Stimulated activated effector memory CD8-positive, alpha-beta T cell treated with anti-CD3 and anti-CD28 coated beads, Interleukin-12 subunit alpha, Interleukin-12 subunit beta, amount 100 ng/mL, for 72 hours (primary cell): ENCODE results near the gene TSEN15.

Experiments
- ATAC-seq: fragments of 150-1000 bp; cut with Tn5 transposase; 2 replicates; pipeline ENCODE4 v1.10.0; 2021
- DNase-seq, 2 donors: peaks; one replicate each; pipeline ENCODE4 v3.0.0; 2021 to 2022; ENCODE audit warnings: low spot score in 2 of 2
- H3K27ac Mint-ChIP-seq: one replicate; pipeline ENCODE4 v1.8.0; 2022; ENCODE audit warnings: mild to moderate bottlenecking, mixed read lengths
- H3K36me3 Mint-ChIP-seq: one replicate; pipeline ENCODE4 v1.8.0; 2022; ENCODE audit warnings: mild to moderate bottlenecking, mixed read lengths
- H3K4me1 Mint-ChIP-seq: one replicate; pipeline ENCODE4 v1.8.0; 2022; ENCODE audit warnings: mixed read lengths
- H3K4me3 Mint-ChIP-seq: one replicate; pipeline ENCODE4 v1.8.0; 2022; ENCODE audit warnings: mild to moderate bottlenecking, mixed read lengths
- H3K9me3 Mint-ChIP-seq: one replicate; pipeline ENCODE4 v1.8.0; 2022; ENCODE audit warnings: mixed read lengths

Gene TSEN15

DNA sequence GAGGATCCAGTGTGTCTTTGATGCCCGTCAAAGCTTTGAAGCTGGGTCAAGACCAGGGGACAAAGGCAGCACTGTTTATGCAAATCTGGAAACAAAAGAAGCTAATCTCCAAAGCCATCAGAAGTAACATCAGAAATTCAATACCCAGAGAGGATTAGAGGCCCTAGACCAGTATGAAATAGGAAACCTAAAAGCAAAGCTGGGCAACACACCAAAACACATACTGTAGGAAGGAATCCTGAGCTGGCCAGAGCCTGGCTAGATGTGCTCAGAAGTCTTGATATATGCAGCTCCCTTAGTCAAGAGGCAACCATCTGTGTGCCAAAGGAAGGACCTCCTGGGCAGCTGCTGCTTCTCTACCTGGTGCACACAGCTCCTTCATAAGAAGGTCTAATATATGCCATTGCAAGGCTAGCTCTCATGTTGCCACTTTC, 26.3 kb upstream of the TSEN15 start:
- Mint-ChIP-seq H3K9me3 (no peaks in the 10 kb centered on the region), H3K4me3 (no peak overlapping the region), H3K4me1 (no peaks in the 10 kb centered on the region), H3K27ac (no peak overlapping the region), H3K36me3 (no peaks in the 10 kb centered on the region)
- no peak for ATAC-seq
- DNase-seq: no peak

DNA sequence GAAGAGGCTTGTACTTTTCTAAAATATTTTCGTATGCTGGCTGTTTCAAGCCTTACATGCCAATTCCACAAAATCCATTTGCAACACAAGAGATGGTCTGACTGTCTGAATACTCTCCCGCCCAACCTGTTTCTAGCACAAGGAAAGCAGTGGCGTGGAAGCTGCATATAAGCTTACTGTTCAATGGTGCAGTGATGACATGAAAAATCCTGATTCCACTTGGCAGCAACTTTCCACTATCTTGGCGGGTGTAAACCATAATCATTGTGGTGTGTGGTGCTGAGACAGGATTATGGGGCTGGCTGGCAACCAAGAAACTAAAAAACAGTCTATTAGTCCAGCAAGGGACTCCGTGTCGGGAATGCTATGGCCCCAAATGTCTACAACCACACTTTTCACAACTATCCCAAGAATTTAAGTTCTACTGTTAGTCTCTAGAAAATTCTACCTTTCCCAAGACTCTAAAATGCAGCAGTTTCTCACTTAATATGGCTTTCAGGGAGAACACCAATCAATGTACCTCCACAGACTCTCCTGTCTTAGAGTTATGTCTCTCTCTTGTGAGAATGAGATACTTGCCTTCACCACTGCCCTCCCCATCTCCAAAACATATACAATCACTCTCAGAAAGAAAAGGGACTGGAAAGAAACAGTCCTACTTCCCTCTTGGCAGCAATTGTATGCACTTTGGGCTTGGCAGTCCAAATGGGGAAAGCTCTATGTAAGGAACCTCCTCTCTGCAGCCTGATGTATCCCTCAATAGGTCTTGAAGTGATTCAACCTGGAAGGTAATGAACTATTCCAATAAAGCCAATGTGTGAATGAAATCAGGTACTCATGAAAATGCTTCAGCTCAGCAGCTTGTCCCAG, 23.5 kb upstream of the TSEN15 start:
- H3K9me3 Mint-ChIP-seq: no peaks in the 10 kb centered on the region
- H3K4me1 Mint-ChIP-seq: peaks cover 2% of the 10 kb centered on the region
- no peaks in the 10 kb centered on the region for H3K36me3 Mint-ChIP-seq
- no peak overlapping the region for H3K4me3 Mint-ChIP-seq
- DNase-seq (no peak), ATAC-seq (no peak)
- no peak overlapping the region for H3K27ac Mint-ChIP-seq

DNA sequence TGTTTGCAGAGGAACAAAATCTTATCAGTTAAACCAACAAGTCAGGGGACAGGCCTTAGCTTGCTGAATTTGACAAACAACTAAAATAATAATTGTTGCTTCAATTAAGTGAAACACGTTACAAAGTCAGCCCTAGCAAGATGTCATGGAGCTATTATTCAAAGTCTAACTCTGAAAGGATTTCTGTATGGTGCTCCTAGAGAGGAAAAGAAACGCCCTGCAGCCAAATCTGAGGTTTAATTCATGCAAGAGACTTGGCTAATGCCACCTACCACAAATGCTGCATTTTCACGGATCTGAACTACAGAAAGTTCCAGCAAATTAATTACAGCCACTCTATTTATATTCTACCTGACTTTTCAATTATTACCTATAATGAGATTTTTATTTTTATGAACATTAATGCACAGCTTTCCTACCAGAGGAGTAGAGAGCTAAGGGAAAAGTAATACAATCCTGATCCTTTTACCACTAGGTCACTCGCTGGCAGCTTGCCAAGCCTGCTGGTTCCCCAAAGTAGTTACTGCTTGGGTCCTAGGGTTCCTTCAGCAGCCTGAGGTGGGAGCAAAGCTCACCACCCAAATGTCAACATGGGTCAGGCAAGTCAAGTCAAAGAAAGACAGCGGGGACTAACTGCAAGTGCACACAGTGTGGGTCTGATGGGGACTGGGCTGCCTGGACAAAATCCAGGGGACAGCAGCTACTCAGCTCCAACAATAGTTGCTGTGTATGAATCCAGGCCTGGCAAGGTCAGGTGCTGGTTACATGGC, 22.5 kb upstream of the TSEN15 start:
- no peak for ATAC-seq
- no peak for DNase-seq
- H3K9me3 Mint-ChIP-seq: no peaks in the 10 kb centered on the region

GRCh38 chr1:184030433-184031091, 21.0 kb upstream of the TSEN15 start:
- no peak overlapping the region for H3K27ac Mint-ChIP-seq
- ATAC-seq: peak; percentile 49
- no peaks in the 10 kb centered on the region for H3K9me3 Mint-ChIP-seq
- no peak overlapping the region for H3K4me3 Mint-ChIP-seq
- peaks cover 18% of the 10 kb centered on the region for H3K4me1 Mint-ChIP-seq
- no peak for DNase-seq
- H3K36me3 Mint-ChIP-seq: no peaks in the 10 kb centered on the region

More for the DNA sequence above, 22.5 kb upstream of the TSEN15 start:
- H3K4me1 Mint-ChIP-seq: peaks cover 12% of the 10 kb centered on the region
- no peak overlapping the region for H3K4me3 Mint-ChIP-seq
- H3K36me3 Mint-ChIP-seq: no peaks in the 10 kb centered on the region
- H3K27ac Mint-ChIP-seq: no peak overlapping the region

GRCh38 chr1:184031092-184031408, 20.5 kb upstream of the TSEN15 start:
- Mint-ChIP-seq H3K27ac (no peak overlapping the region), H3K4me1 (peaks cover 22% of the 10 kb centered on the region), H3K4me3 (no peak overlapping the region), H3K36me3 (no peaks in the 10 kb centered on the region), H3K9me3 (no peaks in the 10 kb centered on the region)
- ATAC-seq: no peak
- no peak for DNase-seq

- no peak overlapping the region for H3K27ac Mint-ChIP-seq
- peaks cover 27% of the 10 kb centered on the region for H3K4me1 Mint-ChIP-seq
- DNase-seq: no peak
- H3K4me3 Mint-ChIP-seq: no peak overlapping the region
- H3K36me3 Mint-ChIP-seq: no peaks in the 10 kb centered on the region
- ATAC-seq: no peak
- H3K9me3 Mint-ChIP-seq: no peaks in the 10 kb centered on the region
These were observed 20.0 kb upstream of the TSEN15 start for GRCh38 chr1:184031409-184032107.

DNA sequence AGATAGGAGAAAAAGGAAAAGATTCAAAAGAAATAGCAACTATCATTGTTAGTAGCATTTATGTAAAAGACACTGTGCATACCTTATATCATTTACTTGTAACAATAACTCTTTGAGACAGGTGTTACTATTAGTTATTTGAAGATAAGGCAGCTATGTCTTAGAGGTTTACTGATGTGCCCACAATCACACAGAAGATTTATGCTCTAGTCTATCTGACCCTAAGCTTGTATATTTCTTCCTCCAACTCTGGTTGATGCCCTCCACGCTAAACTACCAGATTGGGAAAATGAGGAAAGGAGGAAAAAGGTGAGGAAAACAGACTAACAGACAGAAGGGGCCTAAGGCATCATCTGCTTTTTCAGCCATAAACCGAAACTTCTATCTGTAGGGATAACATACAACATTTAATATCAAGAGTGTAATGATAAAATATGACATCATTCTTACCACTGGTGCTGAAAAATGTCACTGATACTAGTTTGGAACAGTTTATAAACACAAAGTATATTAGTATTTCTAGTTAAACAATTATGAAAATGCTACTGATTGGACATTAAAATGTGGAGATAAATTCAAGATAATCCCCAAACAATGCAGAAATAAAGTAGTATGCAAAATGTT, 19.1 kb upstream of the TSEN15 start:
- Mint-ChIP-seq H3K4me3 (no peak overlapping the region), H3K9me3 (no peaks in the 10 kb centered on the region), H3K27ac (no peak overlapping the region), H3K36me3 (no peaks in the 10 kb centered on the region), H3K4me1 (peaks cover 27% of the 10 kb centered on the region)
- no peak for DNase-seq
- no peak for ATAC-seq

- ATAC-seq (no peak), DNase-seq (no peak)
- no peaks in the 10 kb centered on the region for H3K9me3 Mint-ChIP-seq
- no peak overlapping the region for H3K4me3 Mint-ChIP-seq
- H3K36me3 Mint-ChIP-seq: no peaks in the 10 kb centered on the region
- H3K4me1 Mint-ChIP-seq: peaks cover 32% of the 10 kb centered on the region
- H3K27ac Mint-ChIP-seq: no peak overlapping the region
These were observed 18.6 kb upstream of the TSEN15 start for GRCh38 chr1:184032930-184033418.

GRCh38 chr1:184033711-184034167, 17.8 kb upstream of the TSEN15 start:
- H3K4me3 Mint-ChIP-seq: no peak overlapping the region
- H3K9me3 Mint-ChIP-seq: no peaks in the 10 kb centered on the region
- peaks cover 38% of the 10 kb centered on the region for H3K4me1 Mint-ChIP-seq
- H3K27ac Mint-ChIP-seq: no peak overlapping the region
- no peaks in the 10 kb centered on the region for H3K36me3 Mint-ChIP-seq
- DNase-seq (no peak), ATAC-seq (peak; percentile 78)

GRCh38 chr1:184034761-184035379, 16.7 kb upstream of the TSEN15 start:
- no peak overlapping the region for H3K27ac Mint-ChIP-seq
- H3K36me3 Mint-ChIP-seq: no peaks in the 10 kb centered on the region
- peaks cover 44% of the 10 kb centered on the region for H3K4me1 Mint-ChIP-seq
- peak overlapping the region; percentile 77 for H3K4me3 Mint-ChIP-seq
- H3K9me3 Mint-ChIP-seq: no peaks in the 10 kb centered on the region
- DNase-seq (no peak), ATAC-seq (no peak)

DNA sequence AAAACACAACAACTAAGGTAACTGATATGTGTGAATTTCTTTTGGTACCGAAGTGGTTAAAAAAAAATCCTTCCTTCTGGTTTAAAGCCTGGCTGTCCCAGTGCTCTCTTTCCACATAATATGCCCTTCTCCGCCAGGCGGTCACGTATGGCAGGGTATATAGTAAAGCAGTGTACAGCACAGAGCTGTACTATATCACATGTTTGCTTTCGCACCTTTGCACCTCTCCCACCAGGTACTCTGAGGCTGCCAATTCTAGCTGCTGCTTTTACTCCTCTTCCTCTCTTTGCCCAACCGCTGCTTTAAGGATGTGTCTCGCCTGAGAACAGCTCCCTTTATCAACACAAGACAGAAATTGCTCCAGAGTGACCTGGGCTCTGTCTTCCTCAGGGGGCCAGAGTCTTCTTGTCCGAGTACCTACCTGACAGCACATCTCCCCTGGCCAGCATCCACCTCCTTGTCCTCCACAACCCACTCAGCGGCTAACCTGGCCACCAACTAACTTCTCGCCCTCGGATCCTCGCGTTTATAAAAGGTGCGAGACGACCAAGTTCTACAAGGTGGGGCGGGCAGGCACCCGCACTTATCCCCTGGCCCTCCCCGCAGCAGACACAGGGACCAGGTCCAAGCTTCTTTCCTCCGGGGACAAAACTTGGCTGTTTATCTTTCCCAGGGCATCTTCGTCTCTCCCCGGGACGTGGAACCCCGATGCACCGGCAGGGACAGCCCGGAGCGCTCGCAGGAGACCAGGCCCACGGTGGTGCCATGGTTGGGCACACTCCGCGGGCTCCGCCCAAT, 15.6 kb upstream of the TSEN15 start:
- H3K27ac Mint-ChIP-seq: peak overlapping the region; percentile 17
- peak; percentile 5 for ATAC-seq
- H3K9me3 Mint-ChIP-seq: no peaks in the 10 kb centered on the region
- peaks cover 44% of the 10 kb centered on the region for H3K4me1 Mint-ChIP-seq
- H3K4me3 Mint-ChIP-seq: peak overlapping the region; percentile 77
- no peaks in the 10 kb centered on the region for H3K36me3 Mint-ChIP-seq
- peak in 1 of 2 donors; percentile 52 for DNase-seq

DNA sequence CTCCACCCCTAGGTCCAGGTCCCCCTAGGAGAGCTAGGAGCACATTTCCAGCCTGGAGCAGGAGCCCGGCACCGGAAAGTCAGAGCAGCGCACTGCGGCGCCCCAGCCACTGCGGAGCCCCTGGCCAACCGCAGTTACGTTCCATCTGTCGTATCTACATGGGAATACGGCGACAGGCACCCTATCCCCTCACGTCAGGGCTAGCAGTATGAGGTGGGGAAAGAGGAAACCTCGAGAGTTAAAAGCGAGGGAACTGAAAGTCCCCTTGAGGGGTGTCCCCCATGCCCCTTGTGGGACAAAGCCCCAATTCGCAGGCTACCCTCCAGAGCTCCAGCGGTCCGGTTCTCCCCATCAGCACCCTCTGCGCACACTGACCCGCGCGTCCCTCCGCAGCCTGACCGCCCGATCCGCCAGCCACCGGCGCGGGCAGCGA, 15.0 kb upstream of the TSEN15 start:
- Mint-ChIP-seq H3K4me3 (peak overlapping the region; percentile 77), H3K4me1 (peaks cover 44% of the 10 kb centered on the region), H3K9me3 (no peaks in the 10 kb centered on the region), H3K27ac (peak overlapping the region; percentile 17), H3K36me3 (no peaks in the 10 kb centered on the region)
- ATAC-seq (peak; percentile 4), DNase-seq (peak; percentile 12 to 67)

DNA sequence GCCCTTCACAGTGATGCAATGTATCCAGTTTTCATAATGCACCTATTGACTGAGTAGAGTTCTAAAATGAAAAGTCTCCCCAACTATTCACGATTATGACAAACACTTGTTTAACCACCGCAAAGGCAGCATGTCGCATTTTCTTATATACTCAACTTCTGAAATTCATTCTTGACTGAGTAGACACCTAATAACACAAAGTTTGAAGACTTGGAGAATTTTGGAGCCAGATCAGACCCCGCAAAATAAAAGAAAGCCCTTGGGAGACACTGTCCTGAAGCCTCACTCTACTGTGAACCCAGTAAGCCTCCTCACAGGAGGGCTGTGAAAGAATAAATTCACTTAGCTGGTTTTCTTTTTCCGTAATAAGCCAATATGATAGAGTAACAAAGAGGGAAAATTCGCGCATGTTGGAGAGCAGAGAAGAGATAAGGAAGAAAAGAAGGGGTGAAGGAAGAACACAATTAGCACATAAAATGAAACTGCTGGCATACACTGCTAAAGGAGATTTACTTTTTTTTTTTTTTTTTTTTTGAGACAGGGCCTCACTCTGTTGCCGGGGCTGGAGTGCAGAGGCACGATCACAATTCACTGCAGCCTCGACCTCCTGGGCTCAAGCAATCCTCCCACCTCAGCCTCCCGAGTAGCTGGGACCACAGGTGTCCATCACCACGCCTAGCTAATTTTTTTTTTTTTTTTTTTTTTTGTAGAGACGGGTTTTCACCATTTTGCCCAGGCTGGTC, 13.5 kb upstream of the TSEN15 start:
- peak; percentile 80 for ATAC-seq
- Mint-ChIP-seq H3K4me3 (peak overlapping the region; percentile 77), H3K27ac (peak overlapping the region; percentile 46), H3K36me3 (no peaks in the 10 kb centered on the region), H3K4me1 (peaks cover 43% of the 10 kb centered on the region), H3K9me3 (no peaks in the 10 kb centered on the region)
- no peak for DNase-seq
